Astrocyte (in vitro differentiated cells and primary cell): ENCODE results near the gene SYCN. TPM values are rescaled to one million over a fixed set of nuclear protein-coding genes. Genes with fewer than 3 reads are reported as not detected.

ENCODE experiments used
- DNase-seq: peaks from one replicate; pipeline ENCODE4 v3.0.0-alpha.2; 2010; ENCODE audit warnings: low read depth
- FAIRE-seq: peaks from 2 replicates; lab custom pipeline; 2011; peaks lifted over from hg19 to GRCh38; lab: Jason Lieb, UNC
- H2AFZ ChIP-seq: 2 replicates; pipeline ENCODE4 v1.6.0; 2012; ENCODE audit warnings: low read depth, low read length, inconsistent platforms
- H3K27ac ChIP-seq: 2 replicates; pipeline ENCODE4 v1.5.1; 2011; ENCODE audit warnings: low read depth, low read length, inconsistent platforms
- H3K27me3 ChIP-seq: 2 replicates; pipeline ENCODE4 v1.6.0; 2011; ENCODE audit warnings: low read length, inconsistent platforms; ENCODE audit not compliant: insufficient read depth
- H3K36me3 ChIP-seq: 2 replicates; pipeline ENCODE4 v1.5.1; 2011; ENCODE audit warnings: low read length, inconsistent platforms; ENCODE audit not compliant: insufficient read depth
- H3K4me1 ChIP-seq: 2 replicates; pipeline ENCODE4 v1.5.1; 2011; ENCODE audit warnings: low read length, inconsistent platforms; ENCODE audit not compliant: insufficient read depth
- H3K4me2 ChIP-seq: 2 replicates; pipeline ENCODE4 v1.6.0; 2012; ENCODE audit warnings: low read length, inconsistent platforms
- H3K4me3 ChIP-seq: 2 replicates; pipeline ENCODE4 v1.5.1; 2011; ENCODE audit warnings: low read depth, mild to moderate bottlenecking, low read length, inconsistent platforms; ENCODE audit not compliant: insufficient read depth
- H3K79me2 ChIP-seq: 2 replicates; pipeline ENCODE4 v1.6.0; 2012; ENCODE audit warnings: mild to moderate bottlenecking, low read length, inconsistent platforms; ENCODE audit not compliant: insufficient read depth
- H3K9ac ChIP-seq: 2 replicates; pipeline ENCODE4 v1.6.0; 2012; ENCODE audit warnings: mild to moderate bottlenecking, low read length, inconsistent platforms
- H3K9me3 ChIP-seq: 2 replicates; pipeline ENCODE4 v1.5.1; 2012; ENCODE audit warnings: low read depth, mild to moderate bottlenecking, low read length, inconsistent platforms; ENCODE audit not compliant: insufficient read depth
- H4K20me1 ChIP-seq: 2 replicates; pipeline ENCODE4 v1.6.0; 2012; ENCODE audit warnings: low read length, inconsistent platforms; ENCODE audit not compliant: insufficient read depth
- H3K27ac Mint-ChIP-seq: one replicate; pipeline ENCODE4 v1.8.0; 2021; ENCODE audit warnings: mild to moderate bottlenecking, mixed read lengths; ENCODE audit not compliant: unreplicated experiment
- H3K27me3 Mint-ChIP-seq: one replicate; pipeline ENCODE4 v1.8.0; 2021; ENCODE audit warnings: low read depth, mixed read lengths; ENCODE audit not compliant: unreplicated experiment
- H3K36me3 Mint-ChIP-seq: one replicate; pipeline ENCODE4 v1.8.0; 2021; ENCODE audit warnings: low read depth, mixed read lengths; ENCODE audit not compliant: unreplicated experiment
- H3K4me1 Mint-ChIP-seq: one replicate; pipeline ENCODE4 v1.8.0; 2021; ENCODE audit warnings: low read depth, mixed read lengths; ENCODE audit not compliant: unreplicated experiment
- H3K4me3 Mint-ChIP-seq: one replicate; pipeline ENCODE4 v1.8.0; 2021; ENCODE audit warnings: mild to moderate bottlenecking, moderate library complexity, mixed read lengths; ENCODE audit not compliant: unreplicated experiment
- H3K9me3 Mint-ChIP-seq: one replicate; pipeline ENCODE4 v1.8.0; 2021; ENCODE audit warnings: mild to moderate bottlenecking, mixed read lengths; ENCODE audit not compliant: unreplicated experiment
- CTCF ChIP-seq: IDR thresholded peaks from 2 replicates; pipeline ENCODE4 v1.5.1; 2011; ENCODE audit warnings: low read depth, mild to moderate bottlenecking, inconsistent platforms, low read length, moderate library complexity; ENCODE audit not compliant: insufficient read depth
- EZH2 ChIP-seq: IDR thresholded peaks from 2 replicates; pipeline ENCODE4 v1.6.1; 2012; ENCODE audit warnings: mild to moderate bottlenecking, low read length, inconsistent platforms; ENCODE audit not compliant: insufficient read depth
- total RNA-seq: library from RNA; stranded (reverse); gene quantifications from 2 replicates; pipeline ENCODE4 v1.2.1, GENCODE V29; 2021

The SYCN gene
- total RNA-seq, 1 donor from 2014 or later: not detected

- Mint-ChIP-seq H3K4me1 (peaks cover 2% of the 10 kb centered on the region), H3K36me3 (no peaks in the 10 kb centered on the region), H3K9me3 (no peaks in the 10 kb centered on the region), H3K4me3 (no peak overlapping the region), H3K27ac (no peak overlapping the region), H3K27me3 (peaks cover 57% of the 10 kb centered on the region)
- Histone ChIP-seq H3K79me2 (no peaks in the 10 kb centered on the region), H3K4me2 (no peak overlapping the region), H3K4me3 (no peak overlapping the region), H3K9ac (no peak overlapping the region), H3K27ac (no peak overlapping the region), H2AFZ (no peak overlapping the region), H3K27me3 (peaks cover 29% of the 10 kb centered on the region), H3K9me3 (no peaks in the 10 kb centered on the region), H3K36me3 (no peaks in the 10 kb centered on the region), H3K4me1 (no peaks in the 10 kb centered on the region), H4K20me1 (no peaks in the 10 kb centered on the region)
- TF ChIP-seq CTCF (no peak), EZH2 (no peak)
- no peak for DNase-seq
- no peak for FAIRE-seq
Observed at GRCh38 chr19:39195755-39196154, 8.3 kb downstream of the SYCN start.

DNA sequence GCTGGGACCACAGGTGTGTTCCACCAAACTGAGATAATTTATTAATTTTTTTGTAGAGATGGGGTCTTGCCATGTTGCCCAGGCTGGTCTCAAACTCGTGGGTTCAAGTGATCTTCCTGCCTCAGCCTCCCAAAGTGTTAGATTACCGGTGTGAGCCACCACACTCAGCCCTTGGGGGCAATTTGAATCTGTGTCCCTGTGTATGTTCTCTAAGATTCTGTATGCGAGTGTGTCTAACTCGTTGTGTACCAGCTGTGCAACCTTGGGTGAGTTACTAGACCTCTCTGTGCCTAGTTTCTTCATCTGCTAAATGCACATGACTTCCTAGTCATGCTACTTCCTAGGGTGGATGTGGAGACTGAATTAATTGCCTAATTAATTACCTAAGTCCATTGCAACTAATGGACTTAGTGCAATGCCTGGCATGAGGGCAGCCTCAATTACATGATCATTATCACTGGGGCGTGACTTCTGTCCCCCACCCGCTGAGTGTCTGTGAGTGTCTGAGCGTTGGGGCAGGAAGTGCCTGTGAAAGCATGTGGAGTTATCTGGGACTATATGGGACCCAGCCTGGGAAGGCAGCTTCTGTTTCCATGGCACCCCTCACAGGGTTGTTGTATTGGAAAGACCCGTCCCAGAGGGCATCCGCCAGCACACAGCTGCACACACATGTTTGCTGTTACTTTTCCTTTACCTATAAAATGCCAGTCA, 9.1 kb downstream of the SYCN start:
- Mint-ChIP-seq H3K27me3 (peaks cover 51% of the 10 kb centered on the region), H3K27ac (no peak overlapping the region), H3K4me1 (peaks cover 2% of the 10 kb centered on the region), H3K4me3 (no peak overlapping the region), H3K9me3 (no peaks in the 10 kb centered on the region), H3K36me3 (no peaks in the 10 kb centered on the region)
- Histone ChIP-seq H3K36me3 (no peaks in the 10 kb centered on the region), H3K4me1 (no peaks in the 10 kb centered on the region), H3K9ac (no peak overlapping the region), H3K27me3 (peaks cover 34% of the 10 kb centered on the region), H2AFZ (no peak overlapping the region), H3K4me3 (no peak overlapping the region), H4K20me1 (no peaks in the 10 kb centered on the region), H3K4me2 (no peak overlapping the region), H3K27ac (no peak overlapping the region), H3K79me2 (no peaks in the 10 kb centered on the region), H3K9me3 (no peaks in the 10 kb centered on the region)
- DNase-seq (no peak), FAIRE-seq (no peak)
- no peak for TF ChIP-seq EZH2
- no peak for TF ChIP-seq CTCF

GRCh38 chr19:39193803-39194202, 10.3 kb downstream of the SYCN start:
- Mint-ChIP-seq H3K4me1 (peaks cover 2% of the 10 kb centered on the region), H3K4me3 (no peak overlapping the region), H3K9me3 (no peaks in the 10 kb centered on the region), H3K36me3 (no peaks in the 10 kb centered on the region), H3K27me3 (peaks cover 50% of the 10 kb centered on the region), H3K27ac (no peak overlapping the region)
- H3K9me3 ChIP-seq: no peaks in the 10 kb centered on the region
- peaks cover 33% of the 10 kb centered on the region for H3K27me3 ChIP-seq
- TF ChIP-seq EZH2: no peak
- no peak for TF ChIP-seq CTCF
- no peak overlapping the region for H3K27ac ChIP-seq
- no peak overlapping the region for H2AFZ ChIP-seq
- FAIRE-seq (no peak), DNase-seq (no peak)
- H4K20me1 ChIP-seq: no peaks in the 10 kb centered on the region
- H3K4me2 ChIP-seq: no peak overlapping the region
- H3K9ac ChIP-seq: no peak overlapping the region
- H3K36me3 ChIP-seq: no peaks in the 10 kb centered on the region
- H3K4me1 ChIP-seq: no peaks in the 10 kb centered on the region
- H3K79me2 ChIP-seq: no peaks in the 10 kb centered on the region
- no peak overlapping the region for H3K4me3 ChIP-seq
